PC-9 (cell line): ENCODE measurements around the gene GOT1.

Source experiments
- CTCF ChIP-seq: fragments of 200-600 bp; sonication (generic); conservative IDR thresholded peaks from 2 replicates; pipeline ENCODE4 v1.6.1; 2017; ENCODE audit warnings: mixed run types, antibody characterized with exemption, mild to moderate bottlenecking, moderate library complexity
- EZH2 ChIP-seq: fragments of 200-600 bp; sonication (generic); IDR thresholded peaks from 2 replicates; pipeline ENCODE4 v1.8.0; 2017; ENCODE audit warnings: antibody characterized with exemption, low read depth

DNA sequence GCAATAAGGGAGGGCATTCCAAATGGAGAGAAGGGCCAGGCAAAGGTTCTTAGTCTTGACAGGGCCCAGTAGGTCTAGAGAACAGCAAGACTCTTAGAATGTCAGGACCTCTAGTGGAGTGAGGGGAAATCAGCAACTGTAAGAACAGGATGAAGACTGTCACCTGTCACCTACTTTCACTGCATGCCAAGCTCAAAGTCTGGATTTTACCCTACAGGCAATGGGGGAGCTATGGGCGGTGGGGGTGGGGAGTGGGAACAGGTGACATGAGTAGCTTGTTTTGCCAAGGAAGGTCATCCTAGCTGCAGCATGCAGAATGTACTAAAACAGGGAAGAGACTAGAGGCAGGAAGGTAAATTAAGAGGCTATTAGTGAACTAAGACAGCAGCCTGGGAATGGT is 18.3 kb downstream of the GOT1 start:
- TF ChIP-seq EZH2: no peak
- TF ChIP-seq CTCF: no peak
